Measurements from ENCODE around the gene FLT3.

DNA sequence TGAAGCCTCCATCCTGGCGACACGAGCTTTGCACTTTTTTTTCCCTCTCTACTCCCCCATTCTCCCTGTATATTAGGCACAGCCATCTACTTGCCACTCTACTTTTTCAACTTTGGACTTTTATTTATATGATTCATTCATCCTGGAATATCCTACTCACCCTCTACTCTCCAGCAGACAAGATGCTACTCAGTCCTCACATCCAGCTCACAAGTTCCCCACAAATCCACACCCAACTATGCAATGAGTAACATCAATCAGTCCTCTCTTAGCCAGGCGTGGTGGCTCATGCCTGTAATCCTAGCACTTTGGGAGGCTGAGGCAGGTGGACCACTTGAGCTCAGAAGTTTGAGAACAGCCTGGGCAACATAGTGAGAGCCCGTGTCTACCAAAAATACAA, 88.0 kb downstream of the FLT3 start:
- TF ChIP-seq POLR2AphosphoS5 (IDR thresholded peaks at IDR 0.05) (no peak), POLR2A (IDR thresholded peaks at IDR 0.05) (no peak)
- TF ChIP-seq, protein P1, sequence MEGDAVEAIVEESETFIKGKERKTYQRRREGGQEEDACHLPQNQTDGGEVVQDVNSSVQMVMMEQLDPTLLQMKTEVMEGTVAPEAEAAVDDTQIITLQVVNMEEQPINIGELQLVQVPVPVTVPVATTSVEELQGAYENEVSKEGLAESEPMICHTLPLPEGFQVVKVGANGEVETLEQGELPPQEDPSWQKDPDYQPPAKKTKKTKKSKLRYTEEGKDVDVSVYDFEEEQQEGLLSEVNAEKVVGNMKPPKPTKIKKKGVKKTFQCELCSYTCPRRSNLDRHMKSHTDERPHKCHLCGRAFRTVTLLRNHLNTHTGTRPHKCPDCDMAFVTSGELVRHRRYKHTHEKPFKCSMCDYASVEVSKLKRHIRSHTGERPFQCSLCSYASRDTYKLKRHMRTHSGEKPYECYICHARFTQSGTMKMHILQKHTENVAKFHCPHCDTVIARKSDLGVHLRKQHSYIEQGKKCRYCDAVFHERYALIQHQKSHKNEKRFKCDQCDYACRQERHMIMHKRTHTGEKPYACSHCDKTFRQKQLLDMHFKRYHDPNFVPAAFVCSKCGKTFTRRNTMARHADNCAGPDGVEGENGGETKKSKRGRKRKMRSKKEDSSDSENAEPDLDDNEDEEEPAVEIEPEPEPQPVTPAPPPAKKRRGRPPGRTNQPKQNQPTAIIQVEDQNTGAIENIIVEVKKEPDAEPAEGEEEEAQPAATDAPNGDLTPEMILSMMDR (IDR thresholded peaks at IDR 0.05), result no peak
